Activated CD8-positive, alpha-beta memory T cell treated with anti-CD3 and anti-CD28 coated beads for 24 hours (primary cell): ENCODE results near the gene NRXN3.

Experiments used
- DNase-seq: peaks from one replicate; pipeline ENCODE4 v3.0.0-alpha.2; 2020

Gene NRXN3

DNA sequence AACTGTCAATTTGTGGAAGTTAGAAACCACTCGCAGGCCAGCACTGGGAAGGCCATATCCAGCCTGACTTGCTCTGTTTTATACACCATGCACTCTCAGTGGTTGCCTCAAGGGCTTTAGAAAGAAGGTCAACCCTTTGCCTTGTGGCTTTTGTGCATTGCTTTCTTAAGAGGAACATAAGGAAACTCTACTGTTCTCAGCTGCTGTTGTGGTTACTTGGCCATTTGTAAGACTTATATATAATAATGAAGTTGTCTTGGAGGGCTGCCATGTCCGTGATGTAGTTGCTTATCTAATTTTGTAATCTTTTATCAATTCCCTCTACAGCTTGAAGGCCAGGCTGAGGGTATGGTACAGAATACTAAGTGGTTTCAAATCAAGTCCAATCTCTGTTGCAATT lies 1403.3 kb downstream of the NRXN3 start:
- DNase-seq: no peak

DNA sequence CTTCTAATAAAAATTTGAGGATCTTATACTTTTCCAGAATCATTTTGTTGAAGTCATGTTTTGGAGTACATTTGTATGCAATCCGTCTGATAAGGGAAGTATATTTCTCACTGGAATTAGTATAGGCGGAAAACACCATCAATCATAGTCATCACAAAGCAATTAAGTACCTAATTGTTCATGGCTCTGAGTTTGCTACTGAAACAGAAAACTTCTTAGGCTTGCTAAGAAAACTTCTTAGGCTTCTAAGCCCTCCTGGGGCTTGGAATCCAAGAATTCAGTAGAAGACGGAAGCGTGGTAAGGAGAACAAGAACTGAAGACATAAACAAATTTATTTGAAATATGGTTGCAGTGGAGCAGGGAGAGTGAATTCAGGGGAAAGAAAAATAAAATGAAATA lies 1404.9 kb downstream of the NRXN3 start:
- DNase-seq: no peak

DNA sequence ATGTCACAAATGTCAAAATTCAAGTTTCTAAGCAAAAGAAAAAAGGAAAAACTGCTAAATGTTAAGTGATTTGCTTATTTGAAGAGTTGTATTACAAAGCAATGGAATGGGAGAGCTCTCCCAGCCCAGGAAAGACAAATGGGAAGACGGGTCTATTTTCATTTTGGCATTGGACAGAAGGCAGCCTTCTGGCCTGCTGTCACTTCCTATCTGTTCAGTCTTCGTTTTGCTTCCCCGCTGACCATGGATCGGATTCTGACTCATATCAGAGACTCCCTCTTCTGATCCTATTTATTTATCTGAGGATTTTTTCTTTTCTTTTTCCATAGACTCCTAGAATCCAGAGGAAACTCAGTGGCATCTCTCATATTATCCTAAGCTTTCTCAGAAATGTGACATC lies 1406.3 kb downstream of the NRXN3 start:
- DNase-seq: no peak

DNA sequence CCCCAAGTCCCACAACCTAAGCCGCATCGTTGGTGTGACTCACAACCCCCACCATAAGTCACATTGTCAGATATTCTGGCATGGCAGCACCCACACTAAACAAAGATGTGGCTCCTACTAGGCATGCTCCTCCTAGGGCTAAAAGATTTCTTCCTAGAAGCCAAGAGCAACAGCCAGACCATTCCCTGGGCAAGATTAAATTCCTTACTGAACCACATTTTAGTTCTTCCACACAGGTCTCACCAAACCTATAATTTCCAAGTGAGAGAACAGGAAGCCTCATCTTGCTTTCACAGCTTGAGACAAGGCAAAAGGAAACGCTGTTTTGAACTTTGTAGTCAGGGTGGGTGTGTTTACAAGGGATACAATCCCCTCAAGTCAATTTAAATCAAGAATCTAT lies 1408.3 kb downstream of the NRXN3 start:
- DNase-seq: no peak

DNA sequence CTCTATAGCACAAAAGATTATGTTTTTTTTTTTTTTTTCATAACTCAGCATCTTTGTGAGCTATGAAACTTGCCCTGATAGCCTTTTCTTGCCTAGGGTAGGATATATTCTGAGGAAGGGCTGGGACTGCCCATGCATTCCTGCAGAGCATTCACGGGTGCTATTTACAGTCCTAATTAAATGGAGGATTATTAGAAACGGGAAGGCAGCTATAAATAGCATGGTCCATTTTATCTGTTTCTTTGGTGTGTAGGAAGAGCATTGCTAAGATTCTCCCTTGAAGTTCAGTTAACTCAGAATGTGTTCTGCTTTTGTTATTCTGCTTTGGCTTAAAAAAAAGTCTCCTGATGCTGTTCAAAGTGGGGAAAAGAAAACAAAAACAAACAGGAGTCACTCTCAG lies 1410.2 kb downstream of the NRXN3 start:
- no peak for DNase-seq

DNA sequence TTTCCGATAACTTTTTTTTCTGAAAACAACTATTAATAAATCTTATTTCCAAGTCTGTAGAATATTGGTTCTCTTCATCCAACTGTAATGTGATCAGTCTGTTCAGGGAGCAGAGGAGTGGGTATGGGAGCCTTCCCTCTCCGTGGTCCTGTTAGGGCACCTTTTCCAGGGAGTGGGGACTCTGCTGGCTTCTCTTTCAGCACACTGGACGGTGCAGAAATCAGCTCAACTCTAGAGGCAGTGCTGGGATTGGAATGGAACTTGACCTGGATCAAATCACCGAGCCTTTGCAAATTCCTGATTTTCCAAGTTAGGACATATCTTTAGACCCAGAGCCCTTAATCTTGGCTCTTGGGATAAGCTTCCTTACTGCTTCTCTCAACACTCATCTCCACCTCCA lies 1410.7 kb downstream of the NRXN3 start:
- no peak for DNase-seq

DNA sequence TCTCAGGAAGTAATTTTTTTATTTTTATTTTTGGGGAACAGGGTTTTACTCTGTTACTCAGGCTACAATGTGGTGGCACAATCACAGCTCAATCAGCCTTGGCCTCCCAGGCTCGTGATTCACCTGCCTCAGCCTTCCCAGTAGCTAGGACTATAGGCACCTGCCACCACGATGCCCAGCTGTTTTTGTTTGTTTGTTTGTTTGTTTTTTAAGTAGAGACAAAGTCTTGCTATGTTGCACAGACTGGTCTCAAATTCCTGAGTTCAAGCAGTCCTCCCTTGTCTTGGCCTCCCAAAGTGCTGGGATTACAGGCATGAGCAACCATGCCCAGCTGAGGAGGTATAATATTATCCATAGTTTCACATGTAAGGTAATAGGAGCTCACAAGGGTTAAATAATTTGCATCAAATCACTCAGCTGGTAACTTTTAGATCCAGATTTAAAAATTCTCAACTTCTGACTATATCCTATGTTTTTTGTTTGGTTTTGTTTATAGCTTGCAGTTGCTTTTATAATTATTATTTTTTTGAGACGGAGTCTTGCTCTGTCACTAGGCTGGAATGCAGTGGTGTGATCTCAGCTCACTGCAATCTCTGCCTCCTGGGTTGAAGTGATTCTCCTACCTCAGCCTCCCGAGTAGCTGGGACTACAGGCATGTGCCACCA lies 1411.9 kb downstream of the NRXN3 start:
- no peak for DNase-seq

DNA sequence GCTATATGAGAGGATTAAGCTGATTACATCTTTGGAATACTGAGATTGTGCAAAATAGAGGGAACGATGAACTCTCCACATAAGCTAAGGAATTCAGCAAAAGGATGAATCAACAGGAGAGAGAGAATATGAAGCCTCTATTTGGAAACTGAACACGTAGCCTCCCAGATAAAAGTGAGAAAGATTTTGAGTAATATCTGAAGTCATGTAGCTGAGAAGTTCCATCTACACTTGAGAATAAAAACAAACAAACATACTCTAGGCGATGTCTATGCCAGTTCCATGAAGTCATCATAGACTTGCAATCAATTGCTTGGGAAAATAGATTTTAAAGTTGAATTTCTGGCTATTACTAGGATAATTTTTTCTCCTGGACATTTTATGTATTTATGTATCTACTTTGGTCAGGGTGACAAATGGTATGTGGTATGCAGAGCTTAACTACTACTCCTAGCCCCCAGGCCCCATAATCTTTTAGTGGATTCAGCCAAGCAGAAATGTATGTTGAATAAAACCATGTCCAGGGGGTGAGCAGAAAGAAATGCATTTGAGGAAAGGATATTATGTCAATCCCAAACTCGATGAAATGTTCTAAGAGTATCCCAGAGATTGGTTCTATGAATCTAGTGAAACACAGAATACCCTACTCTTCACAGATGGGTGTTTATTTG lies 1413.7 kb downstream of the NRXN3 start:
- DNase-seq: no peak

DNA sequence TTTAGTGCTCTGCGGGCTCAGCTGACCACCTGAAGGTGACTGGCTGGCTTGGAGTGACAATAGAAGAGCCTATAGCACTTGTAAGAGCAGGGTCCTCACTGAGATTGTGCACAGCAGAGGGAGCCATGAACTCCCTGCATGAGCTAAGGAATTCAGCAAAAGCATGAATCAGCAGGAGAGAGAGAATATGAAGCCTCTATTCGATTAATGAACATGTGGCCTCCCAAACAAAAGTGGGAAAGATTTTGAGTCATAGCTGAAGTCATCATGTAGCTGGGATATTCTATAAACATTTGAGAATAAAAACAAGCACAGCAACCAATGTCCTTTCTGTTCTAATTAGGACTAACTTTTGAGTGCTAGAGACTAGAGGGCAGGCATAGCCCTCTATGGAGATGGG lies 1414.5 kb downstream of the NRXN3 start:
- DNase-seq: no peak

DNA sequence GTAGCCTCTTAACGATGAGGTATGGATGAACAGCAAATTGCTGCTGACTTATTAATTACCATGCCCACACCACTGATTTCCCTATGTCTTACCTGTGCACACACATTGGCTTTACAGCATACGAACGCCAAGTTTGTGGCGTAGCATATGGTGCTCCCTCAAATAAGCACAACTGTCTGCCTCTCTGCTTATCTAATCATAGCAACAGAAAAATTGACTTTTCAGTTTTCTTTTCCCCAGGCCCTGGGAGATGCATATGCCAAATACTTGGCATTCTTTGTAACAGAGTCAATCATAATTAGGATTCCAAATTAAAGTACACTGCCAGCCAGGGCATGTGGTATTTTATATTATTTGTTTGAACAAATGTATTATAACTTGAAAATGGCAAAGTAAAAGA lies 1415.7 kb downstream of the NRXN3 start:
- DNase-seq: no peak

DNA sequence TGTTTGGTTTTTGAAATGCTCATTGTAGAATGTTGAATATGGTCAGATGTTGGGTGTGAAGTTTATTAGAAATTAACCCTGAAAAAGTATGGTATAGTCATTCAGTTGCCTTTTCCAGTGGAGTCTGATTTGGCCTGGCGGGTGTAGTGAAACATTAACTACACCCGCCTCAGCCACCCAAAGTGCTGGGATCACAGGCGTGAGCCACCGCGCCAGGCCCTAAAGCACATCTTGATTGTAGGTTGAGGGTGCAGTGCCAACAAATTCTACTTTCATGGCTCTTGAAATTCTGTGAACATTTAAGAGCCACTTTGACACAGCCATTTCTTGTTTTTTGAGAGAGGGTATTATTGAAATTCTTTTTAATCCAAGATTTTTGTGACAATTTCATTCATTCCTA lies 1416.2 kb downstream of the NRXN3 start:
- DNase-seq: no peak

DNA sequence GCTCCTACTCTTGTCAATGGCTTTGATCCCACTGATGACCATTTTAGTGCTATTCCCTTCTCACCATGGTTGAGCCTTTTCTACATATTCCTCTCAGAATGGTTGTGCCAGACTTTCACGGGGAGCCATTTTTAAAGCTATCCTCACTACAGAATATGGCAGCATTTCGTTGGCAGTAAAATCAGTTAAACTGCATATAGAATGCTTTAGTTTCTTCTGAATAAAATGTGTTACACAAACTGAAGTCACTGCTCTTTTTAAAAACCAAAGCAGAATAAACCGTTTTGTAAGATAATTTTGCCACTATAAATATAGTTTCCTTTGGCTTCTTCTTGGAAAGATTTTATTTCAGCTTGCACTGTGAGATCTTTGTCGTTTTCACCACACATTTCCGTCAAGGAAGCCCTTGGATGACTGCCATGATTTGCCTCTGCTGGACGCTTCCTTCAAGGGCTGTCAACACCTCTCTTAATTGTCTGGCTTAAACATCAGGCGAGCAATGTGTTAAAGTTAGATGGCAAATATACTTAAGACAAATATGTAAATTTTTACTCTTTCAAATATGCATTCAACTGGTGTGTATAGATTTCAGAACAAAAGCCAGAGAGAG lies 1416.9 kb downstream of the NRXN3 start:
- DNase-seq: no peak

DNA sequence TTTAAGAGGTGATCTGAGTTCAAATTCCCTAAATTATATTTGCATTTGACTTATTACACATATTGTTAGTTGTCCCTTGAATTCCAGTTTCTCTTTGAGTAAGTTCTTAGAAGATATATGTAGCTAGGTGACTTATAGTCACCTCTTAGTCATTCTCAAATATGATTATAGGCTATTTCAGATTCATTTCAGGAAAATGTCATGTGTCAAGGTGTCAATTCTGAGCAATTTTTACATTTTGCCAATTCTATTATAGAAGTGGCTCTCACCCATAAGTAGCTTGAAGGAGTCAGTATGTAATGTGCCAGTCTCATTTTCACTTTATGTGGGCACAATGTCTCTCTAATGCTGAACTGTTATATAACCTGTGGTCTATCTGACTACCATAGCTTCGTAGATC lies 1417.7 kb downstream of the NRXN3 start:
- no peak for DNase-seq

DNA sequence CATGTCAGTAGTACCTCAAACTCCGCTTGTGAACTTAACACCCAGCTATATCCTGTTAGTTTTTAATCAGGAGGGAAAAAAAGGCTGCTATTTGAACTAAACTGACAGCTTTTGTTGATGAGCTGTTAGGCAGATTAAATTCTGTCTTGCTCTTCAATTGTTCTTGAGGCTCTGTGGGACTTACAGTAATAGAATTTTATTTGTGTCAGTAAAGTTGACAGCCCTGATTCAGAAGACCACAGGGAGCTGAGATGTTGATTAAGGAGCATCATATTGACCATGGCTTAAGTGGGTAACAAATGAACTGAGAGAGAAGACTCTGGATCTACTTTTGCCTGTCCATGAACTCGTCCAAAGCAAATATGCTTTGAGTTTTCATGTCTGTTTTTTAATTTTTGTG lies 1418.2 kb downstream of the NRXN3 start:
- DNase-seq: no peak

DNA sequence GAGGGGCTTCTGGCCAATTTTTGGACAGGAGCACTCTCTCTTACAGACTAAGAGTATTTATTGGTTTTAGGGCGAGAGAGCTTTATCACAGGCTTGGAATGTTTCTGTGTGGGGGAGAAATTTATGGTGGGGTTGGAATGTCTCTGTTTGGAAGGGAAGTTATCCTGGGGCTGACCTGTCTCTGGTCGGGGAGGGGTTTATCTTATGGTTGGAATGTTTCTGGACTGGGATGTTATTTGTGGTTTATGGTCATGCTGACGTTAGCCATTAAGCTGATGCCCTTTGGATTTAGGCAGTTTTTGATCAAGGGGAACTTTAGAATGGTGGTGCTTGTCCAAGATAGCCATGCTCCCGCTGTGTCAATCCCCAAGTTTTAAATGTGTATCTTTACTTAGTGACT lies 1426.4 kb downstream of the NRXN3 start:
- DNase-seq: no peak

DNA sequence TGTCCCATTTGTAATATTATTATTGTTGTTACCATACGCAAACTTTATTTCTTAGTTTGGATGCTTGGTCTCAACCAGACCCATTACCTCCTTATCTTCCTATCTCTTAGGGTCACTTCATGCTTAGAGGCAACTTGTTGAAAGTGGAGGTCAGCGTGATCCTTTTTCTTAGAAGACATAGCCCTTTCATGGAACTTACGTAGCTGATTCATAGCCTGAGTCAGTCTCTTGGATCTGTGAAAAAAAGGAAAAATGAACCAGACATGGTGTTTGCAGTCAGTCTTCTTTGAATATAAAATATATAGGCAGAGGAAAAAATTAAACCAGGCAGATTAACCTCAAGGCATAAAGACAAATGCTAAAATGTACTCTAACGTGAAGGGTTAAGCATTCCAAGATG lies 1427.4 kb downstream of the NRXN3 start:
- no peak for DNase-seq

DNA sequence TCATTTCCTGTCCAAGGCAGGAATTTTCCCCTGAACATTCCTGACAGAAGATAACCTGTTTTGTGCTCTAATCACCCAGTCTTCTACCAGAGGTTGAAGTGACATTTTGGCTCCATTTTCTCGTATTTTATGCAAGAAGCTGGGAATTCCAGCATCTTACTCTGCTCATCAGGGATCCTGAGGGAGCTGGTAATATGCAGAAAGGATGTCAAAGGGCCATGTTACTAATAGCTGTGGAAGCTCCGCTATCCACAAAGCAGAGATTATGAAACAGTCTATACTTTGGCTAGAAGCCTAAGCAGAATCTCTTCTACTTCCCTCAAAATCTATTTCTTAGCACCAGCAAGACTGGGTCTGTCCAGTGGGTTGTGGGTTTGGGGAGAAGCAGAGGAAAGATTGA lies 1428.2 kb downstream of the NRXN3 start:
- no peak for DNase-seq

DNA sequence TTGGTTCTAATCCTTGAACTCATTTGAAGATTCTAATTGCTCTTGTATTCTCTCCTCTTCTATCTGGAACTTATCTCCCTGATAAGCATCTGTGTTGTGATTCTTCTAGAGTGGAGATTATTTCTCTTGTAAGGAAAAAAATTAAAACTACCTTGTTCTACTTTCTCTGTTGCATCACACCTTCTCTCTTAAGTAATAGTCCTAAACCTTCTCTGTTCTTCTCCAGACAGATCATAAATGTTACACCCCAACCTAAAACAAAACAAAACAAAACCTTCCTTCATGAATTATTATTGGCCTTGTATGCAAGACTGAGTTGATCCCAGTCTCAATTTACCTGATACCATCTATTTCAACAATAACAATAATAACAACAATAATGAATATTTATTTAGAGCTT lies 1429.1 kb downstream of the NRXN3 start:
- DNase-seq: no peak

DNA sequence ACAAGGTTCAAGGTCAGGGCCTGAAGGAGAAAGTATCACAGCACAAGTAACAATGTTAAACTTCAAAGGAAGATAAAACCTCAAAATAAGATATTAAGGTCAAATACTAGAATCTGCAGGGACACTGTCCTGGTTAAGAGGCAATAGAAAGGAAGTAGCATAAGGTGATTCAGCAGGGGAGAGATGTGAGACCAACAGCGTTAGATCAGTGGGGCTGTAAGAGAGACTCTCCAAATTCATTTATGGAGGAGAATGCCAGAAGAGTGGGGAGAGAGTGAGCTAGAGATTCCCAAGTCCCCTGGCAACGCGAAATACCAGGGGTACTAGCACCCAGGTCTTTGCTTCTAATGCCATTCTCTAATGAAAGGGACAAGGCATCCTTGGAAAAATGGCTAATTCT lies 1430.2 kb downstream of the NRXN3 start:
- DNase-seq: no peak

DNA sequence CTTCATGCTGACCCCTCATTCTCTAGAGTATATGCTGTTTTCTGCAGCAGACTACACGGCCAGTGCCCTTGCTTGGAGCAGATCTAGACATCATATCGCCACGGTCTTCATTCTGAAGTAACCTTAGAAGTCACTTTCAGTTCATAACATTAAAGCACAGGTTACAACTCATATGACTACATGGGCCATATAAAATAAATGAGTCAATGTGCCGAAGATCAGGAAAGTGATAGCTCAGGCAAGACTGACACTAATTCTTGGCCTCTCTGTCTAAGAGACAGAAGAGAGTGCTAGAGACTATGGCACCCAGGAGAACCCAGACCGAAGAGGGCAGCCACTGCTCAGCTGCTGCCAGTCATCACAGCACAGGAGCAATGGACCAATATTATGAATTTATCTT lies 1431.4 kb downstream of the NRXN3 start:
- no peak for DNase-seq

DNA sequence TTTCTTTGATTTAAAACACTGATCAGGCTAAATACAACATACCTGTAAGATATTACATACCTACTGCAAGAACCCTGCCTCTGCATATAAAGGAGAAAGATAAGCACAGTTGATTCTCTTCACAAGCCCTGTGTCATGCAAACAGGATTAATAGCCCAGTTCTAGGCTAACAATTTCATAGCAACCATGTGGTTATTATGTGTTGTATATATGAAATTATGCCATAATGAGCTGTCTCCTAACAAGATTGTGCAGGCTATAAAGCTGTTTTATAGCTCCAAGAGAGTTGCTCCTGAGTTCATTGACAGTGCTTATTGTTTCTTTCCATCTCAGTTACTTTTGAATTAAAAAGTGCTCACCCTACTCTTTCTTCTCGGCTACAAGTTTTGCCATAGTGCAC lies 1431.9 kb downstream of the NRXN3 start:
- no peak for DNase-seq

DNA sequence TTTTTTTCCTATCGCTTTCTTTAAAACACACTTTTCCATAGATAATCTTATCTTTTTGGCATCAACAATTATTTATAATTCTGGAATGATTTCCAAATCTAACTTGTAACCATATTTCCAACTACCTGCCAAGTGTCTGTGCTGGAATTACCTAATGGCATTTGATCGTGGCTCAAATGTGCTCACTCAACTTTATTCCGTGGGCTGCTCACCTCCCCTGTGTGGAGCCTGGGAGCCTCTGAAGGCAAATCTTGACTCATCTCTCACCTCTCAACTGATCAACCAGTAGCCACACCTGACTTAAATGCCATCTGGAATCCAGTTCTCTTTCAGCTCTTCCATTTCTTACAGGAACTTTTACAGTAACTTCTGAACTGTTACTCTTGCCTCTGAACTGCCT lies 1432.6 kb downstream of the NRXN3 start:
- DNase-seq: no peak

DNA sequence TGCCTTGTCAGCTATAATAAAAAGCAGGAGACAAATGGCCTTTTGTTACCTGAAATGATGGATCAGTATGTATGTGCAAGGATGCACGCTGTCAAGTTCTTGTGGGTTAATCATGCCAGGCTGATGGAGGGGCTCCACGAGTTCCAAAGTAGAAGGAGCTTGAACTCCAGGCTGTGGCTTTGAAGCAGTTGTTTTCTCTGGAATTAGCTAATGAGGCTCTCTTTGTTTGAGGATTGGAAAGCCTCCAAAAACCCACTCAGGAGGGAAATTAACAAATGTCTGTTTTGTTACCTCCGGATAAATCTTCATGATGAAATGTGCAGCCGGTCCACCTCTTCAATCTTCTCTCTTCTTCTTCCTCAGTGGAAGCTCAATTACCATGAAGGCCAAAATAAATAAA lies 1435.7 kb downstream of the NRXN3 start:
- no peak for DNase-seq

DNA sequence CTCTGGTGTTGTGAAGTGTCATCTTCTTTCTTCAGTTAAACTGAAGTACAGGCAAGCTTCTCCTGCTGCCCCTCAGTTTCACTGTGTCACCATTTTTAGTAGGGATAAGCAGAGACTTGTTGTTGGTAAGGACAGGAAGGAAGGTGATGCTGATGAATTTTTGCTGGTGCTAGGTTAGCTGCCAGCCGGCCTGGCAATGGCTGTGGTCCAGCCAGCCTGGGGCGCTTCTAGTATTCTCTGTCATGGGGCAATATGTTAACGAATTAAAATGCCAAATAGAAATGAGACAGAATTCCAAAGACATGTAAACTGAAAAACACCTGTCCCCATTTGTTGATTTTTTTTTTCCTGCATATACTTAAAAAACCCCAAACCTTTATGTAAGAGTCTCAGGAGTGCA lies 1438.3 kb downstream of the NRXN3 start:
- DNase-seq: no peak

DNA sequence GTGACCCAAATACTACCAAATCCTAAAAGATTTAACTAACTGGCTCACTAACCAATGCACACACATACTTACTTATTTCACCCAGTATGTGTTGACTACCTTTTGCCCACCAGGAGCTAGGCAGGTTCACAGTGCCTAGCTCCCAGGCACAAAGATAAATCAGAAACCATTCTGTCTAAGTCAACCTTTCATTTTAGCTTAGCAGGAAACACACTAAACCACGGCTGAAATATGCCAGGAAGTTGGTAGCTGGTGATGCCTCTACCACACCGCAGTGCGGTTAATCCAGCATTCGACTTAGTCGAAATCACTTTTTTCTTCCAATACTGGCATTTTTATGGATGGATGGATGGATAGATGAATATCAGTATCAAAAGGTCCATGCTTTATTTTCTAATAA lies 1443.5 kb downstream of the NRXN3 start:
- no peak for DNase-seq
